Body of pancreas (tissue), 4 donors: ENCODE results near the gene TBC1D16. TPM values are rescaled to one million over a fixed set of nuclear protein-coding genes. Genes with fewer than 3 reads are reported as not detected.

Experiments used
- ATAC-seq: fragments of 150-250 bp; one replicate; pipeline ENCODE4 v1.9.1; 2016
- DNase-seq, 4 donors: peaks; one replicate each; pipeline ENCODE4 v3.0.0-alpha.2; 2019
- H3K27ac ChIP-seq, 4 donors: fragments of 200-600 bp; sonication (generic); 1 replicate in 3 of 4; 2 replicates in 1 of 4; pipeline versions ENCODE4 v1.5.1 to v1.6.1; 2016 to 2019; ENCODE audit warnings: mild to moderate bottlenecking in 1 of 4, mixed read lengths in 1 of 4, moderate library complexity in 1 of 4
- H3K27me3 ChIP-seq, 2 donors: fragments of 200-600 bp; sonication (generic); one replicate each; pipeline ENCODE4 v1.6.0; 2016; ENCODE audit warnings: mild to moderate bottlenecking in 1 of 2
- H3K36me3 ChIP-seq, 2 donors: fragments of 200-600 bp; sonication (generic); replicated peaks in 1 of 2; 2 replicates each; pipeline ENCODE4 v1.5.1; 2016; ENCODE audit warnings: low read depth in 2 of 2; ENCODE audit not compliant: insufficient read depth in 1 of 2
- H3K4me1 ChIP-seq: fragments of 200-600 bp; sonication (generic); one replicate; pipeline ENCODE4 v1.6.0; 2016
- H3K4me3 ChIP-seq, 2 donors: fragments of 200-600 bp; sonication (generic); 1 replicate in 1 of 2; 2 replicates in 1 of 2; pipeline ENCODE4 v1.5.1; 2016 to 2019
- H3K9me3 ChIP-seq, 3 donors: fragments of 200-600 bp; sonication (generic); 1 replicate in 2 of 3; 2 replicates in 1 of 3; pipeline ENCODE4 v1.5.1; 2016
- CTCF ChIP-seq, 7 experiments: fragments of 450-650 bp in 4 of 7; fragments of 200-600 bp in 3 of 7; sonication (generic) in 3 of 7; IDR thresholded peaks; one replicate each; pipeline ENCODE4 v1.5.1; 2016 to 2019; ENCODE audit warnings: antibody characterized with exemption in 7 of 7
- POLR2A ChIP-seq, 3 donors: fragments of 450-650 bp; IDR thresholded peaks; one replicate each; pipeline ENCODE4 v1.6.1; 2016; ENCODE audit warnings: antibody characterized with exemption in 3 of 3, mild to moderate bottlenecking in 2 of 3
- WGBS, 2 donors: methylation state at CpG; one replicate each; pipeline ENCODE4 v1.1.5; 2017; 5-methylcytosine and 5-hydroxymethylcytosine counted together
- intact Hi-C: fragments of 100-400 bp; cut with DNase I; formaldehyde crosslinking; loops from one replicate; pipeline ENCODE4 v1.15.1; 2023
- total RNA-seq, 2 donors: library from RNA; depleted of rRNA; stranded (reverse); fragments of >200 nt; gene quantifications; one replicate each; pipeline ENCODE4 v1.1.0, GENCODE V29; 2016

The TBC1D16 gene
- total RNA-seq, 2 donors from 2014 or later: 21.0 to 37.2 TPM

- no peak overlapping the region for H3K27ac ChIP-seq
- no peaks in the 10 kb centered on the region for H3K36me3 ChIP-seq
- no peaks in the 10 kb centered on the region for H3K9me3 ChIP-seq
- intact Hi-C loops: loop anchor here (10.0 kb wide), 2 partner anchors 177 to 237 kb away; no protein-coding TSS in a partner anchor
- DNase-seq (peak in 3 of 4 donors; percentile 3 to 8 (median 4)), ATAC-seq (no peak)
- H3K27me3 ChIP-seq: no peaks in the 10 kb centered on the region
- peaks cover 4% of the 10 kb centered on the region for H3K4me1 ChIP-seq
- TF ChIP-seq CTCF (IDR thresholded peaks at IDR 0.05) (no peak), POLR2A (IDR thresholded peaks at IDR 0.05) (no peak)
- 88 to 93% methylated on average over 23 of the region's 23 CpGs for WGBS, 2 donors
- no peak overlapping the region for H3K4me3 ChIP-seq
Measured at GRCh38 chr17:79981661-79982101, 54.0 kb downstream of the TBC1D16 start.

- intact Hi-C loops: loop anchor here (10.0 kb wide), 2 partner anchors 176 to 236 kb away; no protein-coding TSS in a partner anchor
- peak in 3 of 4 donors; percentile 4 to 10 (median 6) for DNase-seq
Measured at GRCh38 chr17:79981090-79981489, 54.6 kb downstream of the TBC1D16 start.

GRCh38 chr17:79980246-79981043 lies 55.2 kb downstream of the TBC1D16 start:
- Histone ChIP-seq H3K4me3 (no peak overlapping the region), H3K4me1 (peaks cover 3% of the 10 kb centered on the region), H3K27me3 (no peaks in the 10 kb centered on the region), H3K9me3 (no peaks in the 10 kb centered on the region), H3K27ac (no peak overlapping the region), H3K36me3 (no peaks in the 10 kb centered on the region)
- 89 to 95% methylated on average over 23 of the region's 23 CpGs for WGBS, 2 donors
- ATAC-seq: no peak
- intact Hi-C loops: loop anchor here (10.0 kb wide), 2 partner anchors 176 to 236 kb away; no protein-coding TSS in a partner anchor
- DNase-seq: peak in 3 of 4 donors; percentile 4 to 8 (median 5)
- no peak for TF ChIP-seq CTCF (IDR thresholded peaks at IDR 0.05)
- TF ChIP-seq POLR2A (IDR thresholded peaks at IDR 0.05): no peak

More at GRCh38 chr17:79981090-79981489, 54.6 kb downstream of the TBC1D16 start:
- Histone ChIP-seq H3K4me3 (no peak overlapping the region), H3K4me1 (no peaks in the 10 kb centered on the region), H3K27me3 (no peaks in the 10 kb centered on the region), H3K9me3 (no peaks in the 10 kb centered on the region), H3K36me3 (no peaks in the 10 kb centered on the region), H3K27ac (no peak overlapping the region)
- no peak for ATAC-seq
- no peak for TF ChIP-seq POLR2A (IDR thresholded peaks at IDR 0.05)
- TF ChIP-seq CTCF (IDR thresholded peaks at IDR 0.05): no peak
- WGBS, 2 donors: 77 to 82% methylated on average over 8 to 15 of the region's 15 CpGs

GRCh38 chr17:79979816-79980215 lies 55.9 kb downstream of the TBC1D16 start:
- intact Hi-C loops: loop anchor here (10.0 kb wide), 2 partner anchors 175 to 235 kb away; no protein-coding TSS in a partner anchor
- Histone ChIP-seq H3K4me3 (no peak overlapping the region), H3K9me3 (no peaks in the 10 kb centered on the region), H3K27ac (peak overlapping the region in 1 of 4 donors; percentile 27), H3K36me3 (no peaks in the 10 kb centered on the region), H3K4me1 (peaks cover 9% of the 10 kb centered on the region), H3K27me3 (no peaks in the 10 kb centered on the region)
- DNase-seq (peak in 3 of 4 donors; percentile 3 to 7 (median 6)), ATAC-seq (no peak)
- TF ChIP-seq POLR2A (IDR thresholded peaks at IDR 0.05) (no peak), CTCF (IDR thresholded peaks at IDR 0.05) (no peak)
- WGBS, 2 donors: 92 to 99% methylated on average over 10 to 12 of the region's 12 CpGs
